ENCODE data around the gene SFSWAP. TPM values are rescaled to one million over a fixed set of nuclear protein-coding genes. Genes with fewer than 3 reads are reported as not detected.
"Not testable (repeated sequence)": the region's sequence is repeated elsewhere in the genome, so short reads cannot be mapped to it uniquely, and the experiment has no call there.

The SFSWAP gene
- polyA plus RNA-seq (2013, experiment 1 of 2; ENCODE audit: insufficient read length), result 28.6 TPM
- polyA plus RNA-seq (2013, experiment 2 of 2; ENCODE audit: insufficient read length), result 26.0 TPM

DNA sequence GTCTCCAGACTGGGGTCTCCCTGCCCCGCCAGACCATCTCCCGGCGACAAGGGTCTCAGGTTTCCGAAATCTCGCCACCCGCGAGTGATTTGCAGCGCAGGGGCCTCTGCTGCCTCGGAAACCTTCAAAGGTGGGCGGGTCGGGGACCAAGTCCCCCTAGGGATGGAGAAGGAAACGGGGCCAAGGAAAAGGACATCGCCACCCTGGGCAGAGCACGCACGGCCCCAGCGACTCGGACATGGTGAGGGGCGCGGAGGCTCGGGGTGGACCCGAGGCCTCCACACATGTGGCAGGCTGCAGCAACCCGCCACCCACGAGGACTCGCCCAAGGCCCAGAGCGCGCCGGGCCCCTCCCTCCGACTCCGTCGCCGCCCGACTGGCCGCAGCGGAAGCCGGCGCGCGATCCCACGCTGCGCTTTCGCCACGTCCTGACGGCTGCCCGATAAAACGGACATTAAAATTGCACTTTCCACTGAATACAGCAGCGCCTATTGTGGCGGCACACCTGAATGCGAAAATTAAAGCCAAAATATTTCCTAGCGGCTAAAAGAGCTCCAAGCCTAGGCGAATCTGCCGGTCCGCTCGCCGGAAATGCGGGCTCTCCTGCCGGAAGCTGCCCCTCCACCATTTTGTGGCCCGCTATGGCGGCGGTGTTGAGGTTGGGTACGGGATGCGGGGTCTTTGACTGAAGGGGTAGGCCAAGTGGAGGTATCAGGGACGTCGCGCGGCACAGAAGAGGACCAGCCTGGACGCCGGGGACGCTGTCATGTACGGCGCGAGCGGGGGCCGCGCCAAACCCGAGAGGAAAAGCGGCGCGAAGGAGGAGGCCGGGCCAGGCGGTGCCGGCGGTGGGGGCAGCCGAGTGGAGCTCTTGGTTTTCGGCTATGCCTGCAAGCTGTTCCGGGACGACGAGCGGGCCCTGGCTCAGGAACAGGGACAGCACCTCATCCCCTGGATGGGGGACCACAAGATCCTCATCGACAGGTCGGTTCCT, at the start of gene SFSWAP:
TSS of gene SFSWAP (plus strand) at position 627 of the 994 bp plus-strand sequence. CDS start at position 767, 140 bp downstream.
- DNase-seq, result peak; percentile 83

DNA sequence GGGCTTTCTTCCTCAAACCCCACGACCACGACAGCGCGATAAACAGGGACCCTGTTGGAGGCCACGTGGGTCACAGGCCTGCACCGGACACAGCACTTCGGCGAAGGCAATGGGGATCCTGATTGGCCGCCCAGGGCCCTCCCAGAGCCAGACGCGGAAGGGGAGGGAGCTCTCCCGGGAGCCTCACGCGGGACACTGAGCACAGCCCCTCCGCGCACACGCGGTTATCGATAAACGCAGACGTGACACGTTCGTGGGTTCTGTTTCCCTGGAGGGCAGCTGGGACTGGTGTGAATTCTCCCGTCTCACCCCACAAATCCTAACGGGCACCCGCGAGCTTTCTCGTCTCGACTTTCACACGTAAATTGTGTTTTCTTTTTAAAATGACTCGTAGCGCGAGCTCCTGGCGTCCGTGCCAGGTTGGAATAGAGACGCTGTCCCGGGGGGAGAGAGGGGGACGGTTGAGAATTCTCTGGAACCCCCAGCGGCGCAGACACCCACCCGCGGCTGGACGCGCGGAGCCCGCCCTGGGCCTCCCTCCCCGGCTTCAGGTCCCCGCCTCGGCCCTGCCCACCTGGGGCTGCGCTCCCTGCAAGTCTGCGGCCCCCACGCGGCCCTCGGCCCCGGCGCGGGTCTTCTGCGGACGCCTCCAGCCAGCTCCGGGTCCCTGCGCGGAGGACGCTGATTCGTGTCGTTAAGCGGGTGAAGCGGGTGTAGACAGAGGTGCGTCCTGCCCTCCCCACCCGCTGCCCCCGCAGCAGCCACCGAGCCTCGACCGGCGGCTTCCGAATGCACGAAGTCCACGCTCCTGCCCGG, 49.5 kb upstream of the SFSWAP start:
- DNase-seq, result not testable (repeated sequence)

GRCh38 chr12:131661986-131662288, 49.0 kb upstream of the SFSWAP start:
- DNase-seq, result not testable (repeated sequence)

GRCh38 chr12:131662346-131662745, 48.5 kb upstream of the SFSWAP start:
- not testable (repeated sequence) for DNase-seq

DNA sequence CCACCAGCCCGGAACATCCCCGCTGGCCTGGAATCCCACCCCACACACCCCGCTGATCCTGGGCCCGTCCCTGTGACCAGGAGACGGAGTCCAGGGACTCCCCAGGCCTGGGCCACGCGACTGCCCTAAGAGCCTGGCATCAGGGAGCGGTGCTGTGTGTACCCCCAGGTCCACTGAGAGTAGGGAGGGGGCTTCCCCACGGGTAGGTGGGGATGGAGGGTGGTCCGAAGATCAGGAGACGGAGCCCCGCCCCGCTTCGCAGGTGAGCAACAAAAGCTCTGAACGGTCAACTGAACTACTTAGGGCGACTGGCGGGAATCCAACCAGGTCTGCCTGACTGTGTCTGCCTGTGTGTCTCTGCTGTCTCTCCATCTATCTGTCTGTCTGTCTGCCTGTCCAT, 45.2 kb upstream of the SFSWAP start:
- DNase-seq, result not testable (repeated sequence)

DNA sequence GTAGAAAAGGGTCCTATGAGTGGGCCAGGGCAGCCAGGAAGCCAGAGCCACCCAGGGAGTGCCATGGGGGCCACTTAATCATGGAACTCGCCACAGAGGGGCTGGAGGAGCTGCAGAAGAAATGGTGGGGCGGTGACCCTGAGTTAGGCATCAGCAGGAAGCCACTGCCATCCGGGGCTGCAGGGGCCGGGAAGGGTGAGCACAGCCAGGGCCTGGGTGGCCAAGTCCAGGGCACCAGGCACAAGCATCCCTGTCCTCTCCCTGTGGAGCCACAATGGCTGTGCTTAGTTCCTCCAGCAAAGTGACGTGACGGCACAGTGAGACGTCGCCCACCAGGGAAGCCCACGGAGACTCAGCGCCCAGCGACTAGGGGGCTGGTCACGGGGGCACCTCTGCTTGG, 44.4 kb upstream of the SFSWAP start:
- DNase-seq, result not testable (repeated sequence)

DNA sequence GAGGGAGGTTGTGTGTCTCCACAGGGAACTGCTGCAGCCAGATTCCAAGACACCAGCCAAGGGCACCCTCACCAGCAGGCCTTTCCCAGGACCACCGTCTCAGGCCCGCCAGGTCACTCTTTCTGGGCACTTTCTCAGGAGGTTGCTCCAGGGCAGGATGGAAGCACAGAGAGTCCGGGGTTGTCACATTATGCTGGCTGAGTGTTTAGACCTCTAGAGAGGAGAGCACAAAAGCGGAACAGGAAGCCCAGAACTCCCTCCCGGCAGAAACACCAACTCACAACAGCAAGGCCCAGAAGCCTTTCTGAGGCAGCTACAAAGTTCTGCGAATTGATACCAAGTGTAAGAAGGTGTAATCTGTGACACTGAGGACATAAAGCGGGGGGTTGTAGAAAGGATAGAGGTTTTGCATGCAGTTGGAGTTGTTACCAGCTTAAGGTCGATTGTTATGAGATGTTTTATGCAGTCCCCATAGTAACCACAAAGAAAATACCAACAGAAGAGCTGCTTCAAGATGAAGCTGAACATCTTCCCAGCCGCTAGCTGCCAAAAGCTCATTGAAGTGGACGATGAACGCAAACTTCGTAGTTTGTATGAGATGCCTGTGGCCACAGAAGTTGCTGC, 43.8 kb upstream of the SFSWAP start:
- DNase-seq, result not testable (repeated sequence)

DNA sequence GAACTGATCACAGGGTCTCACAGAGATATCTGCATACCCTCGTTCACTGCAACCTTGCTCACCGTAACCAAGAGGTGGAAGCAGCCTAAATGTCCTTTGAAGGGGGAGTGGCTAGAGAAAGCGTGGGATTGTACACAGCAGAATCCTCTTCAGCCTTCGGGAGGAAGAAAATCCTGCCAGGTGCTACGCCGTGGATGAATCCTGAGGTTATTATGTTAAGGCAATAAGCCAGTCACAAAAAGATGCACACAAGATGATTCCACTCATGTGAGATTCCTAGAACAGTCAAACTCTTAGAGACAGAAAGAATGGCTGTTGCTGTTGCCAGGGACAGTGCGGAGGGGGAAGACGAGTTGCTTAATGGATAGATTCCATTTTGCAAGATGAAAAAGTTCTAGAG, 39.6 kb upstream of the SFSWAP start:
- no peak for DNase-seq

DNA sequence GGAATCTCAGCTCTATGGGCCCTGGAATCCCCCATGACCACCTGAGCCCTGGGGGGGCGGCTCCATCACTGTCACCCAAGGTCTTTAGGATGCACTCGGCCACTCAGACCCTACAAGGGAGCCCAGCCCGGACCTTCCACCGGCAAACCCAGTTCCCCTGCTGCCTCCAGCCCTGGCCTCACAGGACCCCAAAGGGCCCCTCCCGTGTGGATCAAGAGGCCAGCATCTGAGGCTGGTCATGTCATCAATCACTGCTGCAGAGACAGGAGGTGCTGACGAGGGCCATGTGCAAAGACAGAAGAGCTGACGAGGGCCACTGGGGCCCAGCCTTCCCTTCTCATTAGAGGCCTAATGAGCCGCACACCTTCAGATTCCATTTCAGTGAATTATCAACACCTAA, 39.0 kb upstream of the SFSWAP start:
- no peak for DNase-seq

DNA sequence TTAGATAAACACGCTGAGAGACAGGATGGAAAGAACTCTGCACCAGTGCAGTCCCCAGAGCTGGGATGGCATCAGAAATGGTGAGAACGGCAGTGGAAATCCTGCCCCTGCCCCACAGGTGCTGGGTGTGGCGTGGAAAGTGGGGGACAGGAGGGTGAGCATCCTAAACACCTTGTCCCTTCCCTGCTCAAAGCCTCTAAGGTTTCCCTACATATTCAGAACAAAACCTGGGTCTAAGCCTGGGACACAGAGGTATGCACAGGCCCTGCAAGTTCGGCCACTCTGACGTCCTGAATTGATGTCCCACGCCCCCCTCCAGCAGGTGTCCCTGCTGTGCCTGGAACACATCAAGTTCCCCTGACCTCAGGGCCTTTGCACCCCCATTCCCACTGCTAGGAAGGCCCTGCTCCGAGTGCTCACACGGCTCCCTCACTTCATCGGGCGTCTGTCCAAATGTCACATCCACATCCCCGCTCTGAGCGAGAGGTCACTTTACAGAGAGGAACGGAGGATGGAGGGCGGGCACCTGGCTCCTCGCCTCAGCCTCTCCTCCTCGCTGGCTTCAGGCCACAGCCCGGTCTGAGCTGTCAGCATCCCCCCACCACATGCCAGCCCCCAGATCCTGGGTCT, 38.5 kb upstream of the SFSWAP start:
- DNase-seq, result no peak

GRCh38 chr12:131672941-131673887, 37.7 kb upstream of the SFSWAP start:
- no peak for DNase-seq

- DNase-seq, result no peak
These were observed 37.0 kb upstream of the SFSWAP start for GRCh38 chr12:131673888-131674257.

DNA sequence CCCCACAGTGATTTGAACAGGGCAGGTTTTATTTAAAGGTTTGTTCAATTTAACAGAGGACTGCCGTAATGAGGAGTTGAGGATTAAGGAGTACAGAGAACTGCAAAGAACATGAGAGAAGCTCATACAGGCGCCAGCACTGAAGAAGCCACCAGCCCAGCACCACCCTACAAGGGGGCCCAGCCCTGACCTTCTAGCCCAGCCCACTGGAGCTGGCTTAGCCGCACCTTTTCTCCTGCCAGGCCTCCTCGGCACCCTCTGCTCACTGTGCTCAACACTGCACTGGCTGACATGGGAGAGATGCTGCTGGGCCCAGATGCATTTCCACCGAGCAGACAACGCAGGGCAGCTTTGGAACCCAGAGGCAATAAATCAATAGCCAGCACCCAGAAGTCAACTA, 36.5 kb upstream of the SFSWAP start:
- no peak for DNase-seq

DNA sequence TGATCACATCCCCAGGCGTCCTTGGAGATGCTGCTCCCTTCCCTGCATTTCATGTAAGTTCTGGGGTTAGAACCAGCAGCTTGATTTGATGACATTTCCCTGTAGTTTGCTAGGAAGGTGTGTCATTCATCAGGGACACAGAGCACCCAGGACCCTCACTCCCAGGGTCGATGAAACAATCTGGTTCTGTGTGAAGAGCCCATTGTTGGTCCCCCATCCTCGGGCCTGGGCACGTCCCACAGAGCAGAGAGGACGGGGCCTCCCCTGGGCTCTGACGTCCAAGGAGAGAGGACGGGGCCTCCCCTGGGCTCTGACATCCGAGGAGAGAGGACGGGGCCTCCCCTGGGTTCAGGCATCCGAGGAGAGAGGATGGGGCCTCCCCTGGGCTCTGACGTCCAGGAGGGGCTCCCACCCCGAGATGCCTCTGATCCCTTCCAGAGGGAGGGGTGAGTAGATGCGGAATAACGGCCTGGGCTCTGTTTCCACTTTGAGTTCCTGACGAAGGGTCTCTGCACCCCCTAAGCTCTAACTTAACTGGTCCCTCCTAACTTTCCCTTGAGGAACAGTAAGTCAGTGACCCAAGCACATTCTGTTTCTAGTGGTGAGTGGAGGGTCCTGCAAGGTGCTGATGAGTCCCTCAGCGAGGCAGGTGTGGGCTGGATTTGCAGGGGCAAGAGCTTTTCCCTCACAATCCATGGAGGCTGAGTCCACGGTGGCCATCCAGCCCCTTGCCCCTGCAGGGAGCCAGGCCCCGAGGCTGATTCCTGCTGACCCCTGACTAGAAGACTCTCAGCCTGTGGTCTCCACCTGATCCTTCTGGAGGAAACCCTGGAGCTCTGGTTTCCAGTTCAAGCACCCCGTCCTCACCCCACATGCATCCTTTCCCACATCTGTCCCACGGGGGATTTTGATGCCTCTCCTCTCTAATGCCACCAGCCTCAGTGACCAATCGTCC, 35.5 kb upstream of the SFSWAP start:
- DNase-seq, result no peak

DNA sequence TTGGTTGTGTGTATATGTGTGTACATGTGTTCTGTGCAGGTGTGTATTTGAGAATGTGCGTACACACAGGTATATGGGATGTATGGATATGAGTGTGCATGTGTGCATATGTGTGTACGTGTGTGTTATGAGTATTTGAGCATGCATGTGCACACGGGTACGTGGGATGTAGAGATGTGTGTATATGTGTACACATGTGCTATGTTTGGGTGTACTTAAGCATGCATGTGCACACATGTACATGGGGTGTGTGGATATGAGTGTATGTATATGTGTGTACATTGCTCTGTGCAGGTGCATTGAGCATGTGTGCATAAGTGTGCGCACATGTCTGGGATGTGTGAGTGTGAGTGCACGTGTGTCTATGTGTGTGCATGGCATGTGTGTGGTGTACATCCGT, 34.3 kb upstream of the SFSWAP start:
- no peak for DNase-seq

DNA sequence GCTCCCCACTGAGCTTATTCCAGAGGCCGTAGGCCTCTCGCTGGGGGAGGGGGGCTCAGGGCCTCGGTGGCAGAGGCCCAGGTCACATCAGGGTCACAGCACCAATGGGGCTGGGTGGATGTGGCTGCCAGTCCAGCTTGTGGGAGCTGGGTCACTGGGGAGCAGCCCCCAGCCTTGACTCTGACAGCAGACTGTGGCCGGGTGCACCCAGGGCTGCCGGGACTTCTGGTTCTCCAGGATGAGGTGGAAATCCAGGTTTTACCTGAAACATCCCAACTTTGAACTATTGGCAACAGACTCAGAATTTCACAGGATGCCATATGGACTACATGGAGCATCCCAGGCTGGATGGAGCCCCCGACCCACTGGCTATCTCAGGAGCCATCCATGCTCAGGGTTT, 33.8 kb upstream of the SFSWAP start:
- DNase-seq, result not testable (repeated sequence)

DNA sequence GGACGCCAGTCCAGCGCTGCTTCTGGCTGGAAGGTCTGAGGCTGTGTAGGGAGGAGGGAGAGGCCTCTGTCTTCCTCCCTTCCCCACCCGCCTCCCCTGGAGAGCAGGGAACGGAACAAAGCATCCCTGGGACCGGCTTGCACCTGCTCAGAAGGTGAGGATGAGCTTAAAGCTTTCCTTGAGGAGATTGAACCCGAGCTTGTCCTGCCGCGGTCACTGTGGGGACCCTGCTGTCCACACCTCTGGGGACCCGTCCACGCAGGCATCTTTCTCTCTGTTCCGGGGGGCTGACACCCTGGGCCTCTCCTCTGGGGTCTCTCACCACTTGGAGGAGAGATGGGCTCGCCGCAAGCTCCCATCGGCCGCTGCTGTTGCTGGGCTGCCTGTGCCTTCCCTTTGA, 33.2 kb upstream of the SFSWAP start:
- DNase-seq, result no peak

GRCh38 chr12:131678389-131679181, 32.3 kb upstream of the SFSWAP start:
- DNase-seq, result not testable (repeated sequence)

DNA sequence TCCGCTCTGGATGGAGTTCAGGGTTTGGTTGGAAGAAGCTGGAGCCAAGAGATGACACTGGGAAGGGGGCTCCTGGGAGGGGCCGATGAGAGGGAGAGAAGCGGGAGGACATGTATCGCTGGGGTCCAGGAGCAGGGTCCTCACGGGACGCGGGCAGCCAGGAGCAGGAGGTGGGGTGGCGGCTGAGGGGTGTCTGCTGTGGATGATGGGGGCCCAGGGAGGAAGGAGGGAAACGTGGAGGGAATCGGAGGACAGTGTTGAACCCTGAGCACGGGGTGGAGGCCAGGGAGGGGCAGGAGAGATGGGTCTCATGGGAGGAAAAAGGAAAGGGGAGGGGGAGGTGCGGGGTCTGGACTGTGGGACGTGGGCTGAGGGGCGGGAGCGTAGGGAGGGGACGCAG, 31.7 kb upstream of the SFSWAP start:
- not testable (repeated sequence) for DNase-seq

Measured in fibroblast of skin of scalp (primary cell).